HUES64 (cell line): ENCODE data around the gene NOTUM.

ENCODE experiments used
- H3K27ac ChIP-seq: 2 replicates; pipeline ENCODE4 v1.7.0; 2013; ENCODE audit warnings: low read depth, low read length, inconsistent platforms
- H3K27me3 ChIP-seq: 2 replicates; pipeline ENCODE4 v1.6.1; 2013; ENCODE audit warnings: mild to moderate bottlenecking, low read length; ENCODE audit not compliant: insufficient read depth
- H3K36me3 ChIP-seq: 2 replicates; pipeline ENCODE4 v1.6.1; 2013; ENCODE audit warnings: mild to moderate bottlenecking, low read length; ENCODE audit not compliant: insufficient read depth
- H3K4me1 ChIP-seq: 2 replicates; pipeline ENCODE4 v1.6.1; 2013; ENCODE audit warnings: mild to moderate bottlenecking, low read length, moderate library complexity; ENCODE audit not compliant: insufficient read depth
- H3K4me3 ChIP-seq: 2 replicates; pipeline ENCODE4 v1.5.1; 2013; ENCODE audit warnings: mild to moderate bottlenecking, low read length, moderate library complexity
- H3K9ac ChIP-seq: 2 replicates; pipeline ENCODE4 v1.6.1; 2013; ENCODE audit warnings: mild to moderate bottlenecking, low read depth, low read length
- H3K9me3 ChIP-seq: 2 replicates; pipeline ENCODE4 v1.6.1; 2013; ENCODE audit warnings: low read depth, low read length; ENCODE audit not compliant: insufficient read depth
- WGBS: fragments of 150-250, 120-280 bp; methylation state at CpG from one replicate; pipeline ENCODE4 v1.1.7; 2013; ENCODE audit warnings: missing lambda C conversion rate; 5-methylcytosine and 5-hydroxymethylcytosine counted together

Gene NOTUM

GRCh38 chr17:81960130-81960958 lies 643 bp downstream of the NOTUM start:
- H3K9me3 ChIP-seq: no peaks in the 10 kb centered on the region
- no peaks in the 10 kb centered on the region for H3K36me3 ChIP-seq
- peak overlapping the region; percentile 41 for H3K4me3 ChIP-seq
- no peak overlapping the region for H3K27ac ChIP-seq
- no peaks in the 10 kb centered on the region for H3K4me1 ChIP-seq
- H3K27me3 ChIP-seq: peaks cover 92% of the 10 kb centered on the region
- WGBS: 4% methylated on average over 98 of the region's 98 CpGs
- H3K9ac ChIP-seq: no peak overlapping the region

GRCh38 chr17:81959362-81960129 lies 1.4 kb downstream of the NOTUM start:
- WGBS: 4% methylated on average over 112 of the region's 112 CpGs
- H3K27me3 ChIP-seq: peaks cover 85% of the 10 kb centered on the region
- H3K27ac ChIP-seq: no peak overlapping the region
- H3K9ac ChIP-seq: no peak overlapping the region
- H3K36me3 ChIP-seq: no peaks in the 10 kb centered on the region
- H3K9me3 ChIP-seq: no peaks in the 10 kb centered on the region
- peak overlapping the region; percentile 41 for H3K4me3 ChIP-seq
- H3K4me1 ChIP-seq: no peaks in the 10 kb centered on the region

- Histone ChIP-seq H3K36me3 (no peaks in the 10 kb centered on the region), H3K4me1 (no peaks in the 10 kb centered on the region), H3K9me3 (no peaks in the 10 kb centered on the region), H3K27ac (no peak overlapping the region), H3K27me3 (peaks cover 78% of the 10 kb centered on the region), H3K9ac (no peak overlapping the region), H3K4me3 (peak overlapping the region; percentile 41; the same call in 1 of the 2 replicates)
- WGBS: 80% methylated on average over 15 of the region's 15 CpGs
These were observed 2.2 kb downstream of the NOTUM start for GRCh38 chr17:81958633-81959342.

GRCh38 chr17:81957691-81958432 lies 3.1 kb downstream of the NOTUM start:
- 87% methylated on average over 19 of the region's 19 CpGs for WGBS
- Histone ChIP-seq H3K27ac (no peak overlapping the region), H3K4me3 (no peak overlapping the region), H3K9me3 (no peaks in the 10 kb centered on the region), H3K9ac (no peak overlapping the region), H3K36me3 (no peaks in the 10 kb centered on the region), H3K4me1 (no peaks in the 10 kb centered on the region), H3K27me3 (peaks cover 68% of the 10 kb centered on the region)

- Histone ChIP-seq H3K9me3 (no peaks in the 10 kb centered on the region), H3K27me3 (peaks cover 59% of the 10 kb centered on the region), H3K36me3 (no peaks in the 10 kb centered on the region), H3K9ac (no peak overlapping the region), H3K27ac (no peak overlapping the region), H3K4me3 (no peak overlapping the region), H3K4me1 (no peaks in the 10 kb centered on the region)
- WGBS: 87% methylated on average over 45 of the region's 45 CpGs
These were observed 4.1 kb downstream of the NOTUM start for GRCh38 chr17:81956607-81957589.

- H3K4me1 ChIP-seq: no peaks in the 10 kb centered on the region
These were observed 5.0 kb downstream of the NOTUM start for GRCh38 chr17:81955756-81956544.

GRCh38 chr17:81955058-81955681 lies 5.8 kb downstream of the NOTUM start:
- H3K27me3 ChIP-seq: peaks cover 45% of the 10 kb centered on the region
- H3K4me3 ChIP-seq: no peak overlapping the region
- no peak overlapping the region for H3K27ac ChIP-seq
- no peaks in the 10 kb centered on the region for H3K36me3 ChIP-seq
- H3K9ac ChIP-seq: no peak overlapping the region
- H3K9me3 ChIP-seq: no peaks in the 10 kb centered on the region
- WGBS: 93% methylated on average over 26 of the region's 26 CpGs
- H3K4me1 ChIP-seq: no peaks in the 10 kb centered on the region

More at GRCh38 chr17:81955756-81956544, 5.0 kb downstream of the NOTUM start:
- Histone ChIP-seq H3K36me3 (no peaks in the 10 kb centered on the region), H3K9me3 (no peaks in the 10 kb centered on the region), H3K27me3 (peaks cover 49% of the 10 kb centered on the region), H3K9ac (no peak overlapping the region), H3K4me3 (no peak overlapping the region), H3K27ac (no peak overlapping the region)
- WGBS: 89% methylated on average over 13 of the region's 13 CpGs

GRCh38 chr17:81954131-81955057 lies 6.6 kb downstream of the NOTUM start:
- H3K4me1 ChIP-seq: no peaks in the 10 kb centered on the region
- H3K4me3 ChIP-seq: no peak overlapping the region
- no peaks in the 10 kb centered on the region for H3K36me3 ChIP-seq
- H3K27me3 ChIP-seq: peaks cover 37% of the 10 kb centered on the region
- H3K9me3 ChIP-seq: no peaks in the 10 kb centered on the region
- no peak overlapping the region for H3K9ac ChIP-seq
- no peak overlapping the region for H3K27ac ChIP-seq
- WGBS: 88% methylated on average over 19 of the region's 19 CpGs
